GM12873 (cell line): ENCODE results near the gene NEAT1.
A peak's percentile ranks its signal among the peaks of the same experiment; 100 is the strongest.

Experiments
- CTCF ChIP-seq: IDR thresholded peaks from 2 replicates; pipeline ENCODE4 v1.5.1; 2012; ENCODE audit warnings: low read depth, mild to moderate bottlenecking, moderate library complexity, low read length, control low read depth; ENCODE audit not compliant: insufficient read depth; ENCODE audit errors: missing control alignments

NEAT1 gene

GRCh38 chr11:65448418-65449105 lies 26.0 kb downstream of the NEAT1 start:
- no peak for TF ChIP-seq CTCF

GRCh38 chr11:65452806-65453490 lies 30.4 kb downstream of the NEAT1 start:
- TF ChIP-seq CTCF = no peak

GRCh38 chr11:65454311-65454695 lies 31.7 kb downstream of the NEAT1 start:
- no peak for TF ChIP-seq CTCF

GRCh38 chr11:65454696-65455456 lies 32.3 kb downstream of the NEAT1 start:
- TF ChIP-seq CTCF = peak; percentile 40

GRCh38 chr11:65456418-65456817 lies 33.8 kb downstream of the NEAT1 start:
- TF ChIP-seq CTCF = no peak

GRCh38 chr11:65459552-65459951 lies 37.0 kb downstream of the NEAT1 start:
- no peak for TF ChIP-seq CTCF

GRCh38 chr11:65467306-65467705 lies 44.7 kb downstream of the NEAT1 start:
- peak; percentile 7 for TF ChIP-seq CTCF
